Endothelial cell of umbilical vein (primary cell): ENCODE data around the gene RELN. TPM values are rescaled to one million over a fixed set of nuclear protein-coding genes. Genes with fewer than 3 reads are reported as not detected.

Experiments used
- BruUV-seq: library from RNA; stranded (reverse); fragments of 400-500 nt; replicated peaks from 2 replicates; lab custom pipeline; 2021; lab: Mats Ljungman, UMichigan
- CTCF ChIA-PET: fragments of 300-600, 350-600 bp; sonication (Branson Sonifier 250); formaldehyde crosslinking; loops from one replicate; lab custom pipeline; 2021; ENCODE audit warnings: antibody characterized with exemption, inconsistent platforms; lab: Charles Lee
- POLR2A ChIA-PET: fragments of 300-600, 350-600 bp; sonication (Branson Sonifier 250); formaldehyde crosslinking; loops from one replicate; lab custom pipeline; 2021; ENCODE audit warnings: antibody characterized with exemption, inconsistent platforms; lab: Charles Lee
- DNase-seq: peaks from one replicate; pipeline ENCODE4 v3.0.0-alpha.2; 2011; ENCODE audit warnings: low read depth, low spot score
- FAIRE-seq: peaks from 2 replicates; lab custom pipeline; 2011; peaks lifted over from hg19 to GRCh38; lab: Jason Lieb, UNC
- H2AFZ ChIP-seq: 2 replicates; pipeline ENCODE4 v1.6.0; 2012; ENCODE audit warnings: low read depth, low read length, control low read depth, inconsistent platforms
- H3K27ac ChIP-seq: 2 replicates; pipeline ENCODE4 v1.5.1; 2011; ENCODE audit warnings: low read depth, mild to moderate bottlenecking, control low read depth, low read length, moderate library complexity; ENCODE audit not compliant: insufficient read depth
- H3K27me3 ChIP-seq, 2 experiments: 2 replicates each; pipeline versions ENCODE4 v1.6.0 to v1.6.1; 2011; ENCODE audit warnings: low read length in 2 of 2, mixed read lengths in 1 of 2; ENCODE audit not compliant: control insufficient read depth in 2 of 2, insufficient read depth in 2 of 2
- H3K36me3 ChIP-seq, 2 experiments: 2 replicates in 1 of 2; 3 replicates in 1 of 2; pipeline ENCODE4 v1.5.1; 2011; ENCODE audit warnings: low read length in 2 of 2, mild to moderate bottlenecking in 1 of 2, moderate library complexity in 1 of 2; ENCODE audit not compliant: control insufficient read depth in 2 of 2, insufficient read depth in 2 of 2; ENCODE audit errors: extremely low read depth in 1 of 2
- H3K4me1 ChIP-seq: 3 replicates; pipeline ENCODE4 v1.5.1; 2011; ENCODE audit warnings: mild to moderate bottlenecking, low read length; ENCODE audit not compliant: control insufficient read depth, insufficient read depth; ENCODE audit errors: extremely low read depth
- H3K4me2 ChIP-seq: 2 replicates; pipeline ENCODE4 v1.6.1; 2011; ENCODE audit warnings: low read length, control low read depth, mixed read lengths; ENCODE audit not compliant: insufficient read depth
- H3K4me3 ChIP-seq, 3 experiments: fragments of 200-600 bp in 1 of 3; sonication (generic), shearing (Covaris generic) in 1 of 3; replicated peaks in 1 of 3; 2 replicates each; pipeline ENCODE4 v1.5.1; 2011 to 2016; ENCODE audit warnings: control low read depth in 3 of 3, low read length in 3 of 3, mild to moderate bottlenecking in 2 of 3, inconsistent platforms in 1 of 3, low read depth in 1 of 3, moderate library complexity in 1 of 3; ENCODE audit not compliant: insufficient read depth in 1 of 3
- H3K79me2 ChIP-seq: 2 replicates; pipeline ENCODE4 v1.6.0; 2012; ENCODE audit warnings: low read length, inconsistent platforms; ENCODE audit not compliant: control insufficient read depth, insufficient read depth
- H3K9ac ChIP-seq: replicated peaks from 2 replicates; pipeline ENCODE3; 2011; ENCODE audit warnings: low read length, control low read depth; ENCODE audit not compliant: insufficient read depth; ENCODE audit errors: extremely low read depth
- H3K9me1 ChIP-seq: replicated peaks from 3 replicates; pipeline ENCODE4 v1.6.0; 2011; ENCODE audit warnings: mild to moderate bottlenecking, low read length; ENCODE audit not compliant: control insufficient read depth, insufficient read depth; ENCODE audit errors: extremely low read depth
- H3K9me3 ChIP-seq: replicated peaks from 2 replicates; pipeline ENCODE4 v1.5.1; 2012; ENCODE audit warnings: low read length, inconsistent platforms; ENCODE audit not compliant: control insufficient read depth, insufficient read depth
- H4K20me1 ChIP-seq: replicated peaks from 2 replicates; pipeline ENCODE3; 2011; ENCODE audit warnings: mild to moderate bottlenecking, low read length; ENCODE audit not compliant: control insufficient read depth, insufficient read depth; ENCODE audit errors: extremely low read depth
- EZH2 ChIP-seq: IDR thresholded peaks from 2 replicates; pipeline ENCODE4 v1.6.1; 2012; ENCODE audit warnings: borderline replicate concordance, low read depth, mild to moderate bottlenecking, moderate library complexity, low read length, inconsistent platforms; ENCODE audit not compliant: severe bottlenecking
- FOS ChIP-seq: IDR thresholded peaks from 2 replicates; pipeline ENCODE4 v1.6.1; 2011; ENCODE audit warnings: mild to moderate bottlenecking, low read length, moderate library complexity, borderline replicate concordance; ENCODE audit not compliant: insufficient read depth
- GATA2 ChIP-seq: IDR thresholded peaks from 2 replicates; pipeline ENCODE4 v1.7.0; 2011; ENCODE audit warnings: low read depth, mild to moderate bottlenecking, moderate library complexity, mixed read lengths, low read length; ENCODE audit not compliant: insufficient read length, insufficient read depth
- JUN ChIP-seq: IDR thresholded peaks from 2 replicates; pipeline ENCODE4 v1.6.1; 2011; ENCODE audit warnings: borderline replicate concordance, low read depth; ENCODE audit not compliant: insufficient read length, insufficient read depth
- MAX ChIP-seq: IDR thresholded peaks from 2 replicates; pipeline ENCODE4 v1.6.1; 2011; ENCODE audit not compliant: insufficient read depth, insufficient read length
- MYC ChIP-seq: IDR thresholded peaks from one replicate; pipeline ENCODE4 v1.6.1; 2011; ENCODE audit warnings: mild to moderate bottlenecking, low read depth, low read length
- POLR2A ChIP-seq: IDR thresholded peaks from 2 replicates; pipeline ENCODE4 v1.6.1; 2012; ENCODE audit warnings: low read depth, mild to moderate bottlenecking, control low read depth, low read length
- POLR2AphosphoS5 ChIP-seq: IDR thresholded peaks from 2 replicates; pipeline ENCODE4 v1.6.1; 2012; ENCODE audit warnings: low read depth, mild to moderate bottlenecking, control low read depth, low read length, moderate library complexity; ENCODE audit not compliant: insufficient read depth
- dilution Hi-C: fragments of 300-500 bp; cut with MboI; formaldehyde crosslinking; loops from one replicate; pipeline ENCODE4 v1.15.0; 2019; ENCODE audit warnings: low sequenced_read_pairs; ENCODE audit not compliant: extremely low pct_ligation_motif_present
- intact Hi-C: fragments of 100-400 bp; cut with micrococcal nuclease; formaldehyde crosslinking; loops from one replicate; pipeline ENCODE4 v1.10.0; 2022
- polyA plus RNA-seq, 4 experiments: library from polyadenylated mRNA; depleted of rRNA in 3 of 4; stranded (reverse) in 3 of 4; unstranded in 1 of 4; fragments of >200 nt; gene quantifications; 2 replicates each; pipeline versions ENCODE4 v1.2.1 to v1.2.3, GENCODE V29; 2011 to 2012; ENCODE audit warnings: missing spikeins in 1 of 4
- total RNA-seq: library from RNA; stranded (reverse); gene quantifications from 2 replicates; pipeline ENCODE4 v1.2.3, GENCODE V29; 2021
- TF ChIP-seq, protein P1 (sequence below), 2 donors: IDR thresholded peaks; 1 replicate in 1 of 2; 2 replicates in 1 of 2; pipeline ENCODE4 v1.5.1; 2011; ENCODE audit warnings: low read length in 2 of 2, mild to moderate bottlenecking in 2 of 2, moderate library complexity in 2 of 2, control low read depth in 1 of 2, inconsistent platforms in 1 of 2, low read depth in 1 of 2; ENCODE audit not compliant: insufficient read depth in 1 of 2; ENCODE audit errors: extremely low read depth in 1 of 2

The RELN gene
- total and polyA plus RNA-seq, 2 donors (not counting 3 experiments of a cell fraction or from before 2014, with no cell fraction given), result 0.15 to 0.22 TPM

GRCh38 chr7:103525937-103526336 is 463.5 kb downstream of the RELN start:
- no peaks in the 10 kb centered on the region for H4K20me1 ChIP-seq
- BruUV-seq, result no TSS peak
- H3K9ac ChIP-seq, result no peak overlapping the region
- DNase-seq (no peak), FAIRE-seq (no peak)
- no peak overlapping the region for H3K4me2 ChIP-seq
- intact Hi-C loops (loop anchor here (10.0 kb wide), 1 partner anchor 1389 kb away; no protein-coding TSS in a partner anchor), dilution Hi-C loops (no loop called here)
- POLR2A ChIA-PET, result no interaction called here
- H2AFZ ChIP-seq, result no peak overlapping the region
- H3K9me3 ChIP-seq, result no peaks in the 10 kb centered on the region
- H3K4me1 ChIP-seq, result no peaks in the 10 kb centered on the region
- TF ChIP-seq MAX (no peak), POLR2AphosphoS5 (no peak), POLR2A (no peak), JUN (no peak), EZH2 (no peak), GATA2 (no peak), FOS (no peak), MYC (no peak)
- TF ChIP-seq, protein P1, sequence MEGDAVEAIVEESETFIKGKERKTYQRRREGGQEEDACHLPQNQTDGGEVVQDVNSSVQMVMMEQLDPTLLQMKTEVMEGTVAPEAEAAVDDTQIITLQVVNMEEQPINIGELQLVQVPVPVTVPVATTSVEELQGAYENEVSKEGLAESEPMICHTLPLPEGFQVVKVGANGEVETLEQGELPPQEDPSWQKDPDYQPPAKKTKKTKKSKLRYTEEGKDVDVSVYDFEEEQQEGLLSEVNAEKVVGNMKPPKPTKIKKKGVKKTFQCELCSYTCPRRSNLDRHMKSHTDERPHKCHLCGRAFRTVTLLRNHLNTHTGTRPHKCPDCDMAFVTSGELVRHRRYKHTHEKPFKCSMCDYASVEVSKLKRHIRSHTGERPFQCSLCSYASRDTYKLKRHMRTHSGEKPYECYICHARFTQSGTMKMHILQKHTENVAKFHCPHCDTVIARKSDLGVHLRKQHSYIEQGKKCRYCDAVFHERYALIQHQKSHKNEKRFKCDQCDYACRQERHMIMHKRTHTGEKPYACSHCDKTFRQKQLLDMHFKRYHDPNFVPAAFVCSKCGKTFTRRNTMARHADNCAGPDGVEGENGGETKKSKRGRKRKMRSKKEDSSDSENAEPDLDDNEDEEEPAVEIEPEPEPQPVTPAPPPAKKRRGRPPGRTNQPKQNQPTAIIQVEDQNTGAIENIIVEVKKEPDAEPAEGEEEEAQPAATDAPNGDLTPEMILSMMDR (IDR thresholded peaks at IDR 0.05; ENCODE audit: extremely low read depth in 1 of 2, insufficient read depth in 1 of 2, low read depth in 1 of 2, low read length in 2 of 2), result no peak
- peaks cover 0 to 5% of the 10 kb centered on the region in 2 experiments for H3K27me3 ChIP-seq
- H3K4me3 ChIP-seq, result no peak overlapping the region
- H3K36me3 ChIP-seq, result no peaks in the 10 kb centered on the region
- no peaks in the 10 kb centered on the region for H3K79me2 ChIP-seq
- H3K27ac ChIP-seq, result no peak overlapping the region
- CTCF ChIA-PET, result interaction anchor here (0.8 to 1.1 kb wide), 2 partner anchors 570 to 742 kb away, joined by 3 to 7 read pairs; no protein-coding TSS in a partner anchor
- no peaks in the 10 kb centered on the region for H3K9me1 ChIP-seq
